Astrocyte (in vitro differentiated cells and primary cell): ENCODE data around the gene TTLL5.

Source experiments
- EZH2 ChIP-seq: IDR thresholded peaks from 2 replicates; pipeline ENCODE4 v1.6.1; 2012; ENCODE audit warnings: mild to moderate bottlenecking, low read length, inconsistent platforms; ENCODE audit not compliant: insufficient read depth
- TF ChIP-seq, protein P1 (sequence below): IDR thresholded peaks from 2 replicates; pipeline ENCODE4 v1.5.1; 2011; ENCODE audit warnings: low read depth, mild to moderate bottlenecking, inconsistent platforms, low read length, moderate library complexity; ENCODE audit not compliant: insufficient read depth

DNA sequence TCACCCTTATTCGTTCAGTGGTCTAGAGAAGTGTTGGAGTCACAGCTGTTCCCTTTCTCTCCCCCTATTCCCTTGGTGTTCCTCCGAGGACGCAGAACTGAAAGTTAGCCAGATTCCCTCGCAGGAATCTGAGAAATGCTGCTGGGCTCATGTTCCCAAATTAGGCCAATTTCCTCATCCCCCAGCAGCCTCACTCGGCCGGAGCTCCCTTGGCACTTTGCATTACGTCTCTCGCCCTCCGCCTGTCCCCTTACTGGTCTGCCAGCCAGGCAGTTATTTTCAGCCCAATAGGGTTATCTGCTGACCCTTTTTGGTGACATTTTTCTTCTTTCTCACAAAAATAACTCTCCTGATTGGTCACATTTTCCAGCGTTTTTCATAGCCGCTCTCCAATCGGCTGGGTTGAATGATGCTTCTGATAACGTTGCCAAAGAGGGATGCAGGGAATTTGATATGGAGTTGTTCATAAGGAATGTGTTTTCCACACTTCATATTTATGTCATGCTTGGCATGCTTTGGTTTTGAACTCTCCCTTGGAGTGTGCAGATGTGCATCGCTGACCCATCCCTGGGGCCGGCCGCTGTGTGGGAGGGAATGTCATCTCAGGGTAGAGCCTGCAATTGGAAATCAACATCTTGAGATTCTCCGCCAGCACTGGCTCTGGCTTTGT lies 334.5 kb downstream of the TTLL5 start:
- TF ChIP-seq, protein P1, sequence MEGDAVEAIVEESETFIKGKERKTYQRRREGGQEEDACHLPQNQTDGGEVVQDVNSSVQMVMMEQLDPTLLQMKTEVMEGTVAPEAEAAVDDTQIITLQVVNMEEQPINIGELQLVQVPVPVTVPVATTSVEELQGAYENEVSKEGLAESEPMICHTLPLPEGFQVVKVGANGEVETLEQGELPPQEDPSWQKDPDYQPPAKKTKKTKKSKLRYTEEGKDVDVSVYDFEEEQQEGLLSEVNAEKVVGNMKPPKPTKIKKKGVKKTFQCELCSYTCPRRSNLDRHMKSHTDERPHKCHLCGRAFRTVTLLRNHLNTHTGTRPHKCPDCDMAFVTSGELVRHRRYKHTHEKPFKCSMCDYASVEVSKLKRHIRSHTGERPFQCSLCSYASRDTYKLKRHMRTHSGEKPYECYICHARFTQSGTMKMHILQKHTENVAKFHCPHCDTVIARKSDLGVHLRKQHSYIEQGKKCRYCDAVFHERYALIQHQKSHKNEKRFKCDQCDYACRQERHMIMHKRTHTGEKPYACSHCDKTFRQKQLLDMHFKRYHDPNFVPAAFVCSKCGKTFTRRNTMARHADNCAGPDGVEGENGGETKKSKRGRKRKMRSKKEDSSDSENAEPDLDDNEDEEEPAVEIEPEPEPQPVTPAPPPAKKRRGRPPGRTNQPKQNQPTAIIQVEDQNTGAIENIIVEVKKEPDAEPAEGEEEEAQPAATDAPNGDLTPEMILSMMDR, result no peak
- TF ChIP-seq EZH2, result no peak
